Mucosa of gallbladder (tissue), 1 donor: ENCODE measurements around the gene AJAP1. TPM values are rescaled to one million over a fixed set of nuclear protein-coding genes. Genes with fewer than 3 reads are reported as not detected.

Source experiments
- DNase-seq: peaks from one replicate; pipeline ENCODE4 v3.0.0-alpha.2; 2020; ENCODE audit warnings: low spot score
- total RNA-seq: library from RNA; stranded (reverse); gene quantifications from one replicate; pipeline ENCODE4 v1.2.1, GENCODE V29; 2021
- donor health status: DM: no; HTN: no; CAD: no.

Gene AJAP1
- total RNA-seq, 1 donor from 2014 or later: 0.43 TPM

DNA sequence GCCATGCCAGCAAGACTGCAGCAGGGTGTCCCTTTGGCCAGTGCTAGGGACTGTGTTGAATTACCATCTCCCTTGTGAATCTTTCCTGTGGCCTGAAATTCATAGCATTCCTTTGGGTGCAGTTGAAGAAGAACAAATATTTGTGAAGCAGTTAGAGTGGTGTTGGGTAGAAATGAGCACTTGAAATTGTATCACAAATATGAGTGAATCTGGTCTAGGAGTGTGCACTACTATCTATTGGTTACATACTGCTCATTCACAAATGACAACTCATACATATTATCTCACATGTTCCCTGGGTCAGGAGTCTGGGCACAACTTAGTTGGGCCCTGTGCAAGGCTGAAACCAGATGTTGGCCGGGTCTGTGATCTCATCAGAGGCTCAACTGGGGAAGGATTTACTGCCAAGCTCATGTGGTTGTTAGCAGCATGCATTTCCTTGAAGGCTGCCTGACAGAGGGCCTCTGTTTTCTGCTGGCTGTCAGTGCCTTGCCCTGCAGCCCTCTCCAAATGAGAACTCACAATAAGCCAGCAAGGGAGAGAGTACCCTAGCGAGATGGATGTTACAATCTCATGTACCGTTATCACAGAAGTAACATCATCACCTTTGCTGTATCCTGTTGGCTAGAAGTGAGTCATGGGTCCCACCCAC is 23.8 kb downstream of the AJAP1 start:
- DNase-seq: no peak

- no peak for DNase-seq
Observed at GRCh38 chr1:4681026-4681425, 26.6 kb downstream of the AJAP1 start.

GRCh38 chr1:4682607-4683220 is 28.3 kb downstream of the AJAP1 start:
- no peak for DNase-seq

DNA sequence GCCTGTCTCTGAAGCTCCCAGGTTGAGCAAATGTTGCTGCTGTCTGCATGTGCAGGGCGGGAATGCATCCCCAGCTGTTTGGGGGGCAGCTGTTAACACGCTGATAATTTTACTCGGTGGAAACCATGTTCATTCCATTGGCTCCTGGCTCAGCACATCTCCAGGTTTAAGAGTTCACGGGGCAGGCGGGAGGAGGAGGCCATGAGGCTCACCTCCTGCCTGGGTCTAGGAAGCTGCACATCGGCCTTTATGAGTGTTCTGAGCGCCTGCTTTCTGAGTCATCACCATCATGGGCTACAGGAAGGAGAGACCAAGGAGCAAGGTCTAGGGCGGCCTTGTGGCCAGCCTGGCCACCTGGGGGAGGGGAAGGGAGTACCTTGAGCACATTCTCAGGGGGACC is 29.7 kb downstream of the AJAP1 start:
- no peak for DNase-seq

DNA sequence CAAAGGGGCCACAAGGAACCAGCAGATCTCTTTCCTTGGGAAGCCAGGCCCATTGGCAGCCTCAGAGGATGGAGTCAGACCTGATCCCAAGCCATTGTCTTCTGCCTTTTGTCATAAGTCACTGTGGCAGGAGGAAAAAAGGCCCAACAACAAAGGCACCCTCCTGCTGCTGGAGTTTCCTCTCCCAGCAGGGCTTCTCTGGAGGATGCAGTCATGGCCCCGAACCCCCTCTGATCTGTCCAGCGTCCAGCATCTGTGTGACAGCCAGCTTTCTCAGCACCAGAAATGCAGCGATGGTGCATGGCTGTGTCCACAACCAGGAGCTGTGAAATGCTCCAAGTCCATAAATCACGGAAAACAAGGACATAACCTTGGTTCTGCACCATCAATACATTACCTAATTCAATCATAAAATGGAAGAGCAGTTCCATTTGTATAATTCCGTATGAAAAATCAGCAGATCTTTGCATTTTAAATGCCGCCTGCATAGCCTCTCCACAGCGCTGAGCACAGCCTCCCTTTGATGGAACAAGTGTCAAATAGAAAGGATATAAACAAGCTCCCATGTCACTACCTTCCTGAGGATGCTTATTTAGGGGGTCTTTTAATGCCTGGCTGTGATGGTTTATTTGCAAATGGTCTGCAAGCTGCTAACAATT is 30.6 kb downstream of the AJAP1 start:
- DNase-seq: no peak

- no peak for DNase-seq
Observed at GRCh38 chr1:4685523-4685865, 31.1 kb downstream of the AJAP1 start.

GRCh38 chr1:4687943-4688342 is 33.5 kb downstream of the AJAP1 start:
- no peak for DNase-seq

DNA sequence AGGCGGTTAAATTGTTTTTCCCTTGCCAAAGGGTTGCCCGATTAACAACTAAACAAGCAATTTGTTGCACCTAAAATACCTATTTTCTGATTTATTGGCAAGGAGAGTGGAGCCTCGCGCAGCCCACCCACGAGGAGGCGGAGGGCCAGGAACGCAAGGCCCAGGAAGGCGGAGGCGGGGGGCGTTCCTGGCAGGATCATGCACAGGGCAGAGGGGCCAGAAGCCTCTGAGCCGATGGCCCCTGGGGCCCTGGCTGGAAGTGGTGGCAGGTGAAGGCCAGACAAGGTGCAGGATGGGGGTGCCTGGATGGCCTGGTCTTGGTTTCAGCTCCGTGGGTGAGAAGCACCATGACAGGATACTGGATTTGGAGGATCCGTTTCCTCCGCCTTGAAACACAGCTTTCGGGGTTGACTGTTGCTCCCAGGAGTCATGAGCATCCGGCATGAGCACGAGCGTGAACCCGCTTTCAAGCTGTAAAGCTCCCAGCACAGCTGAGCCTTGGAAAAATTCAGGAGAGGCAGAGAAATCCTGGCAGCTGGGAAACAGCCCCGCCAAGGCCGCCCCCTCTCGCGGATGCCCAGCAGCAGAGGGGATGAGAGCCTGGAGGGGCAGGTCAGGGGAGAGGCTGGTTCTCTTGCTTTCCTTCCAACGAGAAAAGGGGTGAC is 35.0 kb downstream of the AJAP1 start:
- no peak for DNase-seq

GRCh38 chr1:4689941-4690635 is 35.7 kb downstream of the AJAP1 start:
- no peak for DNase-seq

DNA sequence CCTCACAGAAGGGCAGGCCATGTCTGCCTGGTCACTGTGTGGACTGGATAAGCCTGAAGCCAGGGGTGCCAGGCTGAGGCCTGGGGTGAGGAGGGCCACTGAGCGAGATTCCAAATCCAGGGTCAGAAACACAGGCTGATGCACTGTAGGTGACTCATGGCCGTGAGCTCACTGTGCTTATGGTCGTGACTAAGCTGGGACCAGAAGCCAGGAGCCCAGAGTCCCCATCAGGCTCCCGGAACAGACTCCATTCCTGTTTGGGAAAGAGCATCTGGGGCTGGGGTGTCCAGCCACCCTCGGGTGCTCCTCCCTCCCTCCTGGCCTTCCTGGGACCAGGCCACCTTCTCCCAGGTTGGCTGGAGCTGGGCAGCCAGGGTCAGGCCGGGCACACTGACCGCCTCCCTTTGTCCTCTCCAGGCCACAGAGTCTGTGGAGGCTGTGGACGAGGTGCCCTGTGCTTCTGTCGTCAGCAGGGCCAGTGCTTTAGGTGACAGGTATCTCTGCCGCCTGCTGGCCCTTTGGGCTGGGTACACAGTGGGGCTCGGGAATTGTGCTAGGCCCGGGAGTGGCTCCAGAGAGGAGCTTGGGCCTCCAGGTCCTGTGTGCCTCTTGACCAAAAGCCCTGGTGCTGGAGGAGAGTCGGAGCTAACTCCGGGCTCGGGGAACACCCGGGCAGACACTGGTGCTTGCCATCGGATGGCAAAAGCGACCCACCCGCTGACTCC is 36.7 kb downstream of the AJAP1 start:
- DNase-seq: no peak

- no peak for DNase-seq
Observed at GRCh38 chr1:4691766-4692405, 37.5 kb downstream of the AJAP1 start.

GRCh38 chr1:4692437-4692836 is 38.0 kb downstream of the AJAP1 start:
- DNase-seq: no peak

- no peak for DNase-seq
Observed at GRCh38 chr1:4693331-4693730, 38.9 kb downstream of the AJAP1 start.

DNA sequence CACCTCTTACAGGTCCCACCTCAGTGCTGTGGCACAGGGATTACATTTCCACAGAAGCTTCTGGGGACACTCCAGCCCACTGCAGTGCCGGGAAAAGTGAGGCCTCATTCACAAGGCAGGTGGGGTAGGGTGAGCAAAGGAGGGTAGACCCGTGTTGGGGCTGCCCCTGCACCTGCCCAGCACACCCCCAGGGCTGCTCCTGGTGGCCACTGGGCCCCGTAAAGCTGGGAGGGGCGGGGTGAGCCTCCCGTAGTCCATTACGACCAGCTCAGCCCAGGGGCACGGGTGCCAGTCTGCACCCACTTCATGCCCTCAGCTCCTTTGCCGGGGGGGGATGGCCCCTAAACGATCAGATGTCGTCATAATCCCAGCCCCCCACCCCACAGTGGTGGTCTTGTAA is 39.5 kb downstream of the AJAP1 start:
- DNase-seq: no peak

- no peak for DNase-seq
Observed at GRCh38 chr1:4694492-4694891, 40.1 kb downstream of the AJAP1 start.

DNA sequence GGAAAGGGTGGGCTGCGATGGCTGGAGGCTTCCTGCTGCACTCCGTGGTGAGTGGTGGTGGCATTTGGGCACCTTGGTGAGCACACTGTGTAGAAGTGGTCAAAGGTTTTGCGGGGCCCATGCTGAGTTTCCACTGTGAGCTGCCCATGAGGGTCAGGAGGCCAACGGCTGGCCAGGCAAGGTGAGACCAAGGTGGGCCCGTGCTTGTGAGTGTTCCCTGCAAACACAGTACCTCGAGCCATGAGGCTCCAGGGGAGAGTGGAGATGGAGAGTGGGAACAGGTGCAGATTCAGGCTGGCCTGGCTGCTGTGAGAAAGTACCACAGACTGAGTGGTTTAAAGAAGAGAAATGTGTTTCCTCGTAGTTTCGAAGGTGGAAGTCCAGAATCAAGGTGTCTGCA is 40.8 kb downstream of the AJAP1 start:
- no peak for DNase-seq

DNA sequence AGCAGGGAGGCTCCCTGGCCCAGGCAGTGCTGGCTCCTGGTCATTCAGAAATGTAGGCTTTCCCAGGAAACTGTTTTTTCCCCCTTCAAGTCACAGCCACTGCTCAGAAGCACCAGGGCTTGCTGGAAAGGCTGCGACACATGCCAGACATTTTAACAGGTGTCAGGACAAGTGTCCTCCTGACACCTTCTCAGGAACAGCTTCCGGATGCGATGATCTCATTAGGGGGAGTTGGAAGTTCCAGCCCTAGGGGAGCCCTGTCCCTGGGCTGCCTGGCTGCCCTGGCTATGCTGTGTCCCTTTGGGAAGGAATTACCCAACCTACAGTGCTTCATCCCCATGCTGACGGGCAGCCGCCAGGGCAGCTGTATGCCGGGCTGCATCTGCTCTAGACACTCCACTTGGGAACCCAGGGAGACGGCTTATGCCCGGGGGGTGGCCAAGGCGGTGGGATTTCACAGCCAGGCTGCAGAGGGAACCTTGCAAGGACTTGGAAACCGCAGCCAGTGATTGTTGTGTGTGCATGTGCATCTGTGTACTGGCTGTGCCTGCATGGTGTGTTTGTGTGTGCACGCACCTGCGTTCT is 41.8 kb downstream of the AJAP1 start:
- DNase-seq: no peak

DNA sequence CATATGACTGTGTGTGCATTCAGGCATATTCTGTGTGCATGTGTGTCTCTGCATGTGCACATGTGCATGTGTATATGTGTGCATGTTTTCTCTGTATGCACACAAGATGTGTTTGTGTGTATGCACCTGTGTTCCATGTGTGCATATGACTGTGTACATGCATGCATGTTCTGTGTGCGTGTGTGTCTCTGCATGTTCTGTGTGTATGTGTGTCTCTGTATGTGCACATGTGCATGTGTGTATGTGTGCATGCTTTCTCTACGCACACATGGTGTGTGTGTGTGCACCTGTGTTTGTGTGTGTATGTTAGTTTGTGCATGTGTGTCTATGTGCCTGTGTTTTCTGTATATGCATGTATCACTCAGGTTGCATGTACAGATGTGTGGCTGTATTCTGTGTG is 42.3 kb downstream of the AJAP1 start:
- no peak for DNase-seq

DNA sequence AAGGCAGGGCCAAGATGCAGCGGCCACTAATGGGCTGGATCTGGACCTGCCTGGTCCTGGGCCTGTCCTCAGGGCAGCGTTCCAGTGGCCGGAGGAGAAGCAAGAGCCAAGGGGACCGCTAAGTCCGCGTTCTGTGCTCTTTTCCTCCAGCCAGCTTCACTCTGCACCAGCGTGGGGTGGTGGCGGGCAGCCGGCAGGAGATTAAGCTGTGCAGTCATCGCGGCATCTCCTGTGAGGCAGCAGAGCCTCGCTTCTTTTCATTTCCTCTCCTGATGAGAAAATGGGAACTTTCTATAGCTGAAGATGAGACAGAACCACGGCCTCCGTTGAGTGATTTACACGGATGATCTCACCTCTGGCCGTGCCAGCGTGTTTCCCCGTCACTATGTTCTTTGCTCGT is 43.4 kb downstream of the AJAP1 start:
- DNase-seq: no peak

- no peak for DNase-seq
Observed at GRCh38 chr1:4698911-4699310, 44.5 kb downstream of the AJAP1 start.
